HG03469 (cell line): ENCODE data around the gene CCDC91.
"Not testable (repeated sequence)": the region's sequence is repeated elsewhere in the genome, so short reads cannot be mapped to it uniquely, and the experiment has no call there.

ENCODE experiments used
- ATAC-seq: cut with Tn5 transposase; IDR thresholded peaks from one replicate; pipeline ENCODE4 v1.9.1; 2021; ENCODE audit warnings: mild to moderate bottlenecking, moderate library complexity, moderate number of reproducible peaks; ENCODE audit not compliant: unreplicated experiment

CCDC91 gene

GRCh38 chr12:28180786-28181185, 9.5 kb upstream of the CCDC91 start:
- ATAC-seq, result no peak

DNA sequence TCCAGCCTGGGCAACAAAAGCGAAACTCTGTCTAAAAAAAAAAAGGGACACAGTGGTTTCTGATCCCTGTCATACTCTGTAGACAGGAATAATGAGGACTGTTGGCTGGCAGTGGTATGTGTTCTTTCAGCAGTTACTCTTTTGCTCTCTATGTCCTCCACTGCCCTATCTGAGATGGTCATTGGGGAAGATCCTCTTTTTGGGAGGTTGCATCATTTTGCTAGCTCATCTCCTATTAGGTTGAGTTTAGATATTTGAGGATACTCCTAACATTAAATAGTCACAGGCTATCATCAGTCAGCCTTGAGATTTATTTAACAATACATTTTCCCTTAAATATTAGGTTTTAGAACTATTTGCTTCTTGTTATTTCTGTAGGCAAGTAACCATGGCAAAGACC, 5.9 kb upstream of the CCDC91 start:
- ATAC-seq, result no peak

GRCh38 chr12:28186500-28186899, 3.8 kb upstream of the CCDC91 start:
- ATAC-seq, result no peak

GRCh38 chr12:28189784-28190320, 404 bp upstream of the CCDC91 start:
- no peak for ATAC-seq

DNA sequence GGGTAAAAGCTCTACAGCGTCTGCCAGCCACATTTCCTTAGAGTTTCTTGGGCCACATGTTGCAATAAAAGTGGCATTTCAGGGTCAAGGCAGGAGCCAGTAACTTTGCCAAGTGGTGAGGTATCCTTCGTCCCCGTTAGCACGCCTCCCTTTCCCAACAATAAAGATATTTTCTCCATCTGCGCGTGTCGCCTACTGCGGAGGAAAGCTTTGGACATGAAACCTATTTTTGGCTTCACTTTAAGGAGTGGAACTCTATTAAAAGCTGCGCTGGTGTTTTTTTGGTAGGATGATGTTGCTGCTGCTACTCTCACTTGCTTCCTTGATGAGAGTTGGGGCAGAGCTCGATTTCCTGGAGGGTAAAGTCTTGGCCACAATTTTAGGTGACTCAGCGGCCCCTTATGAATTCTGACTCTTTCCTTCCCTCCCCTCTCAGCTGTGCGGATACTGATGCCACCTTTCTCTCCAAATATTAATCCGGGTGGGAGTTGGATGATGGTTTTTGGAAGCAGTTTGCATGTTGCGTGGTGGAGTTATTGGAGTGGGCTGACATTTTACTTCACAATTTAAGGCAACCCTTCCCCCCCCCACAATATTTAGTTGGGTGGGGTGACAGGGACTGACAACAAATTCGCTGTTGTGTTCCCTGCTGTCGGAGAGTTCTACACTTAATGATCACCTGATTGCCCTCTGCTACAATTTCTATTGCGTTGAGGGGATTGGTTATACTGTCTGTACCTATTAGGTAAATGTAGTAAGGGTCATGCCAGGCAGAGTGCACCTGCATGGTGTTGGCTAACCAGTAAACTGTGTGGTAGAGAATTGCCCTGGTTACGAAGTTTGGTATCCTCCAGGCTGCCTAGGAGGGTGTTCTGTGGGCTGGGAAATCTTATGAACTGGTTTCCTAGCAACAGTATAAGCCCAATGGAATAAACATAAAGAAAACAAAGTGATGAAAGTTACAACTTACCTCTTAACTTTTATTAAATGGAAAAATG, 1.1 kb downstream of the CCDC91 start:
- no peak for ATAC-seq

DNA sequence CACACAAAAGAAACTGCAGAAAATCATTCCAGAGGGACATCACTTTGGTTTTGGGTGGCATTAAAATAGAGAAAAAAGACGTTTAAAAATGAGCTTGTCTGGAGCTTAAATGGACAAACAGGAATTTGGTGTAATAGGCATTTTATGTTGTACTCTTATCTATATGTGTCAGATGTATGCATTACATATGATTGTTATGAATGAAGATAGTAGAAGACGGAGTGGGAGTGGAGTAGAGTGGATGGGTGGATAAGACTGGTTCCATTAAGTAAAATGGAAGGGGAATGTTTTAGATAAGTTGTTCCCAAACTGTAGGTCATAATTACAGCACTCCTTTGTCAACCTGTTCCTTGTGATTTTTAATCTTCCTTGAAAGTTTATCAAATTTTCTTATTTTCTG, 1.9 kb downstream of the CCDC91 start:
- no peak for ATAC-seq

- not testable (repeated sequence) for ATAC-seq
Observed at GRCh38 chr12:28194621-28195020, 4.4 kb downstream of the CCDC91 start.

DNA sequence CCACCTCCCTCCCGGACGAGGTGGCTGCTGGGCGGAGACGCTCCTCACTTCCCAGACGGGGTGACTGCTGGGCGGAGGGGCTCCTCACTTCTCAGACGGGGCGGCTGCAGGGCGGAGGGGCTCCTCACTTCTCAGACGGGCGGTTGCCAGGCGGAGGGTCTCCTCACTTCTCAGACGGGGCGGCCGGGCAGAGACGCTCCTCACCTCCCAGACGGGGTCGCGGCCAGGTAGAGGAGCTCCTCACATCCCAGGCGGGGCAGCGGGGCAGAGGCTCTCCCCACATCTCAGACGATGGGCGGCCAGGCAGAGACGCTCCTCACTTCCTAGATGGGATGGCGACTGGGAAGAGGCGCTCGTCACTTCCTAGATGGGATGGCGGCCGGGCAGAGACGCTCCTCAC, 10.9 kb downstream of the CCDC91 start:
- ATAC-seq, result not testable (repeated sequence)

DNA sequence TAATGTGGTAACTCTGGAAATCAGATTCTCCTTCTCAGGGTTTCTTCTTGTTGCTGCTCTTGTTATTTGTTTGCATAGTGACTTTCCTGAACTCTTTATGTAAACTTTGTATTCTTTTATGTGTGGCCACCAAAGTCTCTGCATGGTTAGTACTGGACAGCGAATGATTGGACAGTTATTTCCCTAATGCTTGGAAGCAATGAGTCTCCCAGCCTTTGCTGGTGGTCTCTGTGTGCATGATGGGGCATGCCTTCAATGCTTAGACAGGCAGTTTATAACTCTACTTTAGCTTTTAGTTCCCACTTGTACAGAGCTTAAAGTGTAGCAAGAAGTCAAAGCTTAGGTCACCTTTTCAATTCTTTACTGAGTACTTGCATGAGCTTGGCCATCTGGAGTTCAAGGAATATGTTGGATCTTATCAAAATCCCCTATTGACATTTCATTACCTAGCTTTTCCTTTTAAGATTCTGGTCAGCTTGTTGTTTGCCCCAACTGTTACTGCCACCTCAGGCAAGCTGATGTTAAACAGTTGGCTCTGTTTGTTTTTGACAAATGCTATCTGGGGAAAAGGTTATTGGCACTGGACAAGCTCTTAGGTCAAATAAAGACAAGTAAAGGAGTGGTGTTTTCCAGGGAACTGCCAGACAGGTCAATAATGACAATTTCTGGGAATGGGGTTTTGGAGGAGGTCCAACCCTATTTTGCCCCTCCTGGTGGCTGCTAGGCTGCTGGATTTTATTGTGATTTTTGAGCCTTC, 12.3 kb downstream of the CCDC91 start:
- ATAC-seq, result no peak

DNA sequence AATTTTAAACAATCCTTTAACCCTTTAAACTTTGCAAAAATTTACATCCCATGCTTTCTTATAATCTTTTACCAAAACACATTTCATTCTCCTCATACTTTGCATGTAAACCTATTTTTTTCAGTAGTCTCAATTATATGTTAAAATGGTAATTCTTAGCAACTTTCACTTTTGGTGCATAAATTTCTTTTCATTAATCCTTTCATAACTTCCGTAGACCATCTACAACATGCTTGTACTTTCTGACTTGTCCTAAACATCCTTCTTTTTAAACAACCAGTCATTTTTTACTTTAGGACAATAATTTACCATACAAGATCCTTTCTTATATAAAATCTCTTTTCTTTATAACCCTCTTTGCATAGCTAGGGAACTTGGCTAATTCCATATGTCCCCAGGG, 19.5 kb downstream of the CCDC91 start:
- ATAC-seq, result no peak

- ATAC-seq, result no peak
Observed at GRCh38 chr12:28212182-28212581, 21.9 kb downstream of the CCDC91 start.

- no peak for ATAC-seq
Observed at GRCh38 chr12:28215021-28215420, 24.8 kb downstream of the CCDC91 start.

DNA sequence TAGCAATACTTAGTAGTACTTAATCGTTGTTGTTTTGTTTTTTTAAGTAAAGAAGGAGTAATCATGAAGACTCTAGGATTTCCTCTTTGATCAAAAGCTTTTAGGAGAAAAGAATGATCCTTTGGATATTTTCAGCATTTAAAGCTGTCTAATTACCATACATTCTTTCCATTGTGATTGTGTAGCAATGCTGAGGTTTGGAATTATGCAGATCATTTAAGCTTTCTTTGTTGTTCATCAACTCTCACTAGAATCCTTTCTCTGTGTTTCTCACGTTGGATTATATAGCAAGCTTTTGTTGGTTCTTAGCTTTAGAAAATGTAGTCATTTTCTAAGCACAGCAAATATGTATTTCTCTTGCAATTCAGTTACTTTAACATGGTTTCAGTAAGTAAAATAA, 25.8 kb downstream of the CCDC91 start:
- ATAC-seq, result no peak

GRCh38 chr12:28217805-28218204, 27.5 kb downstream of the CCDC91 start:
- no peak for ATAC-seq

GRCh38 chr12:28218875-28219274, 28.6 kb downstream of the CCDC91 start:
- no peak for ATAC-seq

DNA sequence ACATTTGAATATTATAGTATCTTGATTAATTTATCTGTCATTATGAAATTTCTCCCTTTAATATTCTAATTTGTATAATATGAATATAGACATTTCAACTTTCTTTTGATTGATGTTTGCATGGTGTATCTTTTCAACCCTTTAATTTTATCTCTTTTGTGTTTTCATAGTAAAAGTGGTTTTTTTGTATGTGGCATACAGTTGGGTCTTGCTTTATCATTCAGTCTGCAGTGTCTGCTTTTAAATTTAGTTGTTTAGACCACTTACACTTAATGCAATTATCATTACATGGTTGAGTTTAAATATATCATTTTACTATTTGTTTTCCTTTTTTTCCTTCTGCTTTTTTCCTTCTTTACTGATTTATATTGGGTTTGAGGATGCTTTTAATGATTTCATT, 29.6 kb downstream of the CCDC91 start:
- no peak for ATAC-seq

GRCh38 chr12:28222081-28222700, 31.9 kb downstream of the CCDC91 start:
- no peak for ATAC-seq

DNA sequence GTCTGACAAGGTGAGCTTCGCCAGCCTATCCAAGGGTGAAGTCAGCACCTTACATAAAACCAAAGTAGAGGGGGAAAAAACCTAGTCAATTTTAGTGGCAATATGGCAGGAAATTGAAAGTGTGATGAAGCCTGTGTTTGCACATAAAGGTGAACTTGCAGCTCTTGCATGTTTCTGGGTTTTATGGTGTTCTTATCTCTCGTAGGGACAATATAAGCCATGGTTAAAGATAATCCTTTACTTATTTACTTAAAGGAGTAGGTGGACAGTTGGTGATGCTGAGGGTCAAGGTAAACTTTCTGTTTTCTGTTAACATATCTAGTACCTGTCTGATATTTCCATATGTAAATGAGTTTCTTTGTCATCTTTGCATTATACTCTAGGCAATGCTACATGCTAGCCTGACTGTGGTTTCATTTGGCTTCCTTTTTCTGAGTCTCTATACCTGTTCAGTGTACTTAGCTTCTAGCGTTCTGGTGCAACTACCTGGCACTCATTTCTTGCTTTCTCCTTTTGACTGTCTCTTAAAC, 32.8 kb downstream of the CCDC91 start:
- ATAC-seq, result peak; percentile 93

DNA sequence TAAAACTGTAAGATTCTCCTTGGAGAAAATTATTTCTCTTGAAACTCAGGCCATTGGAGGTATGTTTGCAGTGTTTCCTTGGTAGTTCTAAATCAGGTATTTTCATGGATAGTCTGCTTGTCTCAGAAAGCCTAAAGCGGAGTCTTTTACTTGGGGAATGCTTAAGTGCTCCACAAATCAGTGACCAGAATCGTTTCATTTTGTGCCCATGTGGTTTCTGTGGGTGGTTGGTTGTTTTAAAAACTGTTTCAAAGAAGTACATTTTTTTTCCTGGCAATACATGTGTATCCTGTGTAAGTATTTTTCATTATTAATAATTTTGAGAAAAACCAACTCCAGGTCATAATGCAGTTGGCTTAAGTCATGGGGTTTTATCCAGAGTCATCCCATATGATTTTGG, 33.6 kb downstream of the CCDC91 start:
- no peak for ATAC-seq

DNA sequence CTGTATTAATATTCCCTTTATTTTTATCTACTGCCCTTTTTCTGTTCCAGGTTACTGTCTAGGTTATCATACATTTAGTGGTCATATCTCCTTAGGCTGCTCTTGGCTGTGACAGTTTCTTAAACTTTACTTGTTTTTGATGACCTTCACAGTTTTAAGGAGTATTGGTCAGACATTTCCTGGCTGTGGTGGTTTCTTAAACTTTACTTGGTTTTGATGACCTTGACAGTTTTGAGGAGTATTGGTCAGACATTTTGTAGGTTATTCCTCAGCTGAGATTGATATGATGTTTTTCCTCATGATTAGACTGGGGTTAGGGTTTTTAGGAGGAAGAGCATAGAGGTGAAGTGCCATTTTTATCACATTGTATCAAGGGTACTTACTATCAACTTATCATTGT, 36.4 kb downstream of the CCDC91 start:
- ATAC-seq, result no peak

DNA sequence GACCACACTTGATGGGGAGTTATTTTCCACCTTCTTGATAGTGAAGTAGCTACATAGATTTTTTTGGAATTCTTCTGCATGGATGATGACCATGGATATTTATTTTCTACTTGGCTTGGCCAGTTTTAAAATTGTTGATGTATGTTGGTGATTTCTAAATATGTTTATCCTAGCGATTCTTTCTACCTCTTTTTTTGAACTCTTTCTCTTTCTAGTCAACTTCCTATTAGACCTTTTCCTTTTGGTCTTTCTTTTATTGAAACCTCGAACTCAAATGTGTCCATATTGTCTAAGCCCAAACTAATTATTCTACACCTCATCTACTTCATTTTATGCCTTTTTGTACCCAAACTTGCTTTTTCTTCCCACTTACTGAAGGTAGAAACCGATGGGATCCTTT, 37.0 kb downstream of the CCDC91 start:
- no peak for ATAC-seq
